ENCODE data around the gene EFCAB3. TPM values are rescaled to one million over a fixed set of nuclear protein-coding genes. Genes with fewer than 3 reads are reported as not detected.
"Not testable (repeated sequence)": the region's sequence is repeated elsewhere in the genome, so short reads cannot be mapped to it uniquely, and the experiment has no call there.

The EFCAB3 gene
- total RNA-seq, 1 donor from 2014 or later, result not detected

GRCh38 chr17:62423647-62424461 is 43.5 kb downstream of the EFCAB3 start, which contains the start of gene METTL2A:
Gene METTL2A (plus strand): TSS chr17:62423897. CDS start chr17:62423903, 6 bp downstream.
- Histone ChIP-seq H3K27ac (replicated peaks) (peak within 1 kb of the TSS; percentile 85), H3K4me3 (peak within 1 kb of the TSS; percentile 85), H3K27me3 (ENCODE audit: low read depth) (peaks cover 13% of the 10 kb centered on the region), H3K4me1 (peaks cover 24% of the 10 kb centered on the region), H3K36me3 (peaks cover 15% of the 10 kb centered on the region)
- TF ChIP-seq CTCF (IDR thresholded peaks at IDR 0.05; ENCODE audit: borderline replicate concordance), result peak; percentile 47
- intact Hi-C loops (cut with micrococcal nuclease); H3K9me3 ChIP-seq (replicated peaks): not testable (repeated sequence)
- DNase-seq, result peak; percentile 79

- H3K27ac ChIP-seq (replicated peaks); intact Hi-C loops (cut with micrococcal nuclease); H3K27me3 ChIP-seq (ENCODE audit: low read depth); DNase-seq; H3K4me3 ChIP-seq; H3K9me3 ChIP-seq (replicated peaks): not testable (repeated sequence)
- H3K4me1 ChIP-seq, result peaks cover 24% of the 10 kb centered on the region
- H3K36me3 ChIP-seq, result peaks cover 36% of the 10 kb centered on the region
Observed at GRCh38 chr17:62426214-62426613, 45.9 kb downstream of the EFCAB3 start.

- peaks cover 50% of the 10 kb centered on the region for H3K36me3 ChIP-seq
- intact Hi-C loops (cut with micrococcal nuclease); H3K27me3 ChIP-seq (ENCODE audit: low read depth); H3K9me3 ChIP-seq (replicated peaks); DNase-seq; H3K4me1 ChIP-seq; H3K27ac ChIP-seq (replicated peaks); H3K4me3 ChIP-seq: not testable (repeated sequence)
Observed at GRCh38 chr17:62435251-62435650, 54.9 kb downstream of the EFCAB3 start.

- intact Hi-C loops (cut with micrococcal nuclease); H3K4me1 ChIP-seq; H3K9me3 ChIP-seq (replicated peaks); H3K4me3 ChIP-seq; DNase-seq; H3K27me3 ChIP-seq (ENCODE audit: low read depth); H3K27ac ChIP-seq (replicated peaks): not testable (repeated sequence)
- peaks cover 74% of the 10 kb centered on the region for H3K36me3 ChIP-seq
Observed at GRCh38 chr17:62441181-62441580, 60.8 kb downstream of the EFCAB3 start.

GRCh38 chr17:62444063-62444462 is 63.7 kb downstream of the EFCAB3 start:
- Histone ChIP-seq H3K27me3 (ENCODE audit: low read depth) (no peaks in the 10 kb centered on the region), H3K4me1 (no peaks in the 10 kb centered on the region), H3K27ac (replicated peaks) (no peak overlapping the region), H3K4me3 (no peak overlapping the region), H3K9me3 (replicated peaks) (no peaks in the 10 kb centered on the region), H3K36me3 (peaks cover 89% of the 10 kb centered on the region)
- TF ChIP-seq CTCF (IDR thresholded peaks at IDR 0.05; ENCODE audit: borderline replicate concordance), result no peak
- intact Hi-C loops (cut with micrococcal nuclease), result no loop called here
- DNase-seq, result no peak

GRCh38 chr17:62445791-62446190 is 65.4 kb downstream of the EFCAB3 start:
- H3K36me3 ChIP-seq, result peaks cover 88% of the 10 kb centered on the region
- intact Hi-C loops (cut with micrococcal nuclease); H3K4me3 ChIP-seq: not testable (repeated sequence)

GRCh38 chr17:62452195-62452594 is 71.8 kb downstream of the EFCAB3 start:
- H3K27ac ChIP-seq (replicated peaks); H3K4me1 ChIP-seq; intact Hi-C loops (cut with micrococcal nuclease); H3K4me3 ChIP-seq; DNase-seq; H3K9me3 ChIP-seq (replicated peaks); H3K27me3 ChIP-seq (ENCODE audit: low read depth): not testable (repeated sequence)
- peaks cover 27% of the 10 kb centered on the region for H3K36me3 ChIP-seq

More at GRCh38 chr17:62445791-62446190, 65.4 kb downstream of the EFCAB3 start:
- H3K9me3 ChIP-seq (replicated peaks); H3K27ac ChIP-seq (replicated peaks); DNase-seq; H3K27me3 ChIP-seq (ENCODE audit: low read depth); H3K4me1 ChIP-seq: not testable (repeated sequence)

- H3K36me3 ChIP-seq, result peaks cover 18% of the 10 kb centered on the region
- H3K4me1 ChIP-seq; intact Hi-C loops (cut with micrococcal nuclease); H3K27ac ChIP-seq (replicated peaks); H3K27me3 ChIP-seq (ENCODE audit: low read depth); DNase-seq; H3K9me3 ChIP-seq (replicated peaks); H3K4me3 ChIP-seq: not testable (repeated sequence)
Observed at GRCh38 chr17:62453041-62453440, 72.7 kb downstream of the EFCAB3 start.

GRCh38 chr17:62453656-62454055 is 73.3 kb downstream of the EFCAB3 start:
- H3K4me1 ChIP-seq; H3K9me3 ChIP-seq (replicated peaks); H3K27me3 ChIP-seq (ENCODE audit: low read depth); H3K4me3 ChIP-seq; intact Hi-C loops (cut with micrococcal nuclease); DNase-seq; H3K27ac ChIP-seq (replicated peaks): not testable (repeated sequence)
- peaks cover 12% of the 10 kb centered on the region for H3K36me3 ChIP-seq

GRCh38 chr17:62454111-62454510 is 73.8 kb downstream of the EFCAB3 start:
- H3K36me3 ChIP-seq, result not testable (repeated sequence)

More at GRCh38 chr17:62454111-62454510, 73.8 kb downstream of the EFCAB3 start:
- H3K27me3 ChIP-seq (ENCODE audit: low read depth); H3K9me3 ChIP-seq (replicated peaks); H3K4me3 ChIP-seq; intact Hi-C loops (cut with micrococcal nuclease); H3K27ac ChIP-seq (replicated peaks); H3K4me1 ChIP-seq; DNase-seq: not testable (repeated sequence)
